Trophoblast cell (in vitro differentiated cells and primary cell): Measurements from ENCODE around the gene RAB20.

Experiments used
- DNase-seq, 2 donors: peaks; one replicate each; pipeline ENCODE4 v3.0.0-alpha.2; 2016
- H2AFZ ChIP-seq: 2 replicates; pipeline ENCODE4 v1.6.1; 2013; ENCODE audit warnings: low read length, moderate library complexity, mild to moderate bottlenecking; ENCODE audit not compliant: insufficient read depth, poor library complexity
- H2AK5ac ChIP-seq: 2 replicates; pipeline ENCODE4 v1.6.1; 2013; ENCODE audit warnings: mild to moderate bottlenecking, low read length
- H2BK120ac ChIP-seq: 2 replicates; pipeline ENCODE4 v1.6.1; 2013; ENCODE audit warnings: low read length, mild to moderate bottlenecking, moderate library complexity; ENCODE audit not compliant: insufficient read depth, poor library complexity
- H2BK12ac ChIP-seq: 2 replicates; pipeline ENCODE4 v1.6.1; 2013; ENCODE audit warnings: mild to moderate bottlenecking, low read length, moderate library complexity
- H2BK5ac ChIP-seq: 2 replicates; pipeline ENCODE4 v1.6.1; 2013; ENCODE audit warnings: low read length, low read depth, moderate library complexity, mild to moderate bottlenecking; ENCODE audit not compliant: poor library complexity
- H3K14ac ChIP-seq: 2 replicates; pipeline ENCODE4 v1.6.1; 2013; ENCODE audit warnings: mild to moderate bottlenecking, low read length
- H3K18ac ChIP-seq: 2 replicates; pipeline ENCODE4 v1.6.1; 2013; ENCODE audit warnings: mild to moderate bottlenecking, low read length
- H3K23ac ChIP-seq: 2 replicates; pipeline ENCODE4 v1.6.1; 2013; ENCODE audit warnings: low read length
- H3K27ac ChIP-seq: 2 replicates; pipeline ENCODE4 v1.5.1; 2013; ENCODE audit warnings: low read depth, mild to moderate bottlenecking, inconsistent platforms, low read length, moderate library complexity
- H3K27me3 ChIP-seq: 2 replicates; pipeline ENCODE4 v1.6.1; 2013; ENCODE audit warnings: inconsistent platforms, mild to moderate bottlenecking, low read length, moderate library complexity; ENCODE audit not compliant: insufficient read depth
- H3K36me3 ChIP-seq, 2 experiments: 1 replicate in 1 of 2; 2 replicates in 1 of 2; pipeline ENCODE4 v1.6.1; 2013; ENCODE audit warnings: low read length in 2 of 2, mild to moderate bottlenecking in 2 of 2, moderate library complexity in 1 of 2; ENCODE audit not compliant: insufficient read depth in 2 of 2, control insufficient read depth in 1 of 2
- H3K4ac ChIP-seq: 2 replicates; pipeline ENCODE4 v1.6.1; 2013; ENCODE audit warnings: low read depth, mild to moderate bottlenecking, low read length, moderate library complexity
- H3K4me1 ChIP-seq, 2 experiments: 1 replicate in 1 of 2; 2 replicates in 1 of 2; pipeline ENCODE4 v1.6.1; 2013; ENCODE audit warnings: low read length in 2 of 2, mild to moderate bottlenecking in 2 of 2, moderate library complexity in 1 of 2; ENCODE audit not compliant: insufficient read depth in 2 of 2, control insufficient read depth in 1 of 2
- H3K4me2 ChIP-seq: 2 replicates; pipeline ENCODE4 v1.6.1; 2013; ENCODE audit warnings: inconsistent platforms, mild to moderate bottlenecking, low read length, moderate library complexity
- H3K4me3 ChIP-seq: 2 replicates; pipeline ENCODE4 v1.5.1; 2013; ENCODE audit warnings: mild to moderate bottlenecking, low read depth, low read length, inconsistent platforms
- H3K79me1 ChIP-seq: one replicate; pipeline ENCODE4 v1.6.1; 2013; ENCODE audit warnings: low read length
- H3K79me2 ChIP-seq: 2 replicates; pipeline ENCODE4 v1.6.1; 2013; ENCODE audit warnings: low read length, mild to moderate bottlenecking; ENCODE audit not compliant: control insufficient read depth, insufficient read depth, poor library complexity
- H3K9ac ChIP-seq: 2 replicates; pipeline ENCODE4 v1.6.1; 2013; ENCODE audit warnings: mild to moderate bottlenecking, low read length
- H3K9me3 ChIP-seq: 2 replicates; pipeline ENCODE4 v1.6.1; 2013; ENCODE audit warnings: low read depth, mild to moderate bottlenecking, control low read depth, inconsistent platforms, low read length; ENCODE audit not compliant: insufficient read depth
- H4K12ac ChIP-seq: 2 replicates; pipeline ENCODE4 v1.6.1; 2013; ENCODE audit warnings: low read depth, mild to moderate bottlenecking, low read length, moderate library complexity
- H4K8ac ChIP-seq: 2 replicates; pipeline ENCODE4 v1.6.1; 2013; ENCODE audit warnings: low read depth, mild to moderate bottlenecking, low read length, moderate library complexity
- H4K91ac ChIP-seq: one replicate; pipeline ENCODE4 v1.6.1; 2013; ENCODE audit warnings: low read depth, mild to moderate bottlenecking, low read length, moderate library complexity
- WGBS: extraction: QIAGEN DNeasy Blood & Tissue Kit; methylation state at CpG from one replicate; pipeline ENCODE4 v1.1.7; 2013; ENCODE audit warnings: missing lambda C conversion rate; ENCODE audit not compliant: insufficient read length, insufficient coverage; ENCODE audit errors: extremely low coverage; 5-methylcytosine and 5-hydroxymethylcytosine counted together

The RAB20 gene

DNA sequence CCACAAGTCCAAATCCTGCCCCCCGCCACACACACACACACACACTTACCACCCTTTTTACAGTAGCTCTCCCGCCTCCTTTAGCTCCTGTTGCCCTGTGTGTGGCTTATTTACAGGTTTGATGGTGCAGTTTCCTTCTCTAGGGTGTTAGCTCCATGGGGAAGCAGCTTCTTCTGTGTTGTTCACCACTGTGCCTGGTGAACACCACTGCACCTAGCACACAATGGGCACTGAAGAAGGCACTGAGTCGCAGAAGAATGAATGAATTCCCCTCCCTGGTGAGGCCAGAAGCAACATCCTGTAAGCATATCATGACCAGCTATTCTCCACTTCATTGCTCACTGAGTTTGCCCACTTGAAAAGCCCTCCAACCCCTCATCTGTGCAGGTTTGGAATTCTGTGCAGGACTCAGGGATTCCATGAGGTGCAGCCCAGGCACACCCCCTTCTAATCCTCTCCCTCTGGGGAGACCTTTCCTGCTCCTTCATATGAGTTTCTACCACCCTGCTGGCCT lies 3.0 kb upstream of the RAB20 start:
- no peak overlapping the region for H3K14ac ChIP-seq
- H2AFZ ChIP-seq: no peak overlapping the region
- H3K4me1 ChIP-seq: peaks cover 14 to 23% of the 10 kb centered on the region in 2 experiments
- H2BK5ac ChIP-seq: no peak overlapping the region
- H3K23ac ChIP-seq: peak overlapping the region; percentile 54
- no peak overlapping the region for H3K27ac ChIP-seq
- H3K4ac ChIP-seq: no peak overlapping the region
- H3K9me3 ChIP-seq: peaks cover 1% of the 10 kb centered on the region
- peaks cover 0 to 1% of the 10 kb centered on the region in 2 experiments for H3K36me3 ChIP-seq
- no peak overlapping the region for H4K91ac ChIP-seq
- H4K12ac ChIP-seq: no peak overlapping the region
- WGBS: no CpG with 5 or more reads among the region's 3 CpGs
- no peaks in the 10 kb centered on the region for H3K27me3 ChIP-seq
- H2AK5ac ChIP-seq: no peak overlapping the region
- H4K8ac ChIP-seq: no peak overlapping the region
- no peak overlapping the region for H3K9ac ChIP-seq
- peaks cover 14% of the 10 kb centered on the region for H3K79me2 ChIP-seq
- no peak overlapping the region for H2BK120ac ChIP-seq
- peaks cover 25% of the 10 kb centered on the region for H3K79me1 ChIP-seq
- DNase-seq: no peak
- no peak overlapping the region for H3K4me2 ChIP-seq
- H2BK12ac ChIP-seq: no peak overlapping the region
- no peak overlapping the region for H3K18ac ChIP-seq
- no peak overlapping the region for H3K4me3 ChIP-seq

DNA sequence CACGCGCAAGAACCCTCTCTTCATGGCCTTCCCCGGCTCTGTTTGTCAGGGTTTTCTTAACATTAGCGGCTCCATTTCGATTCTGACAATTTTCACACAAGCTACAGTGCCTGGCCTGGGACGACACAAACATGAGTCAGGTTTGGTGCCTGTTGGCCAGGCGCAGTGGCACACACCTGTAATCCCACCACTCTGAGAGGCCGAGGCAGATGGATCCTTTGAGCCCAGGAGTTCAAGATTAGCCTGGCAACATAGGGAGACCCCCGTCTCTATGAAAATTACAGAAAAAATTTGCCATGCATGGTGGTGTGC lies 1.9 kb upstream of the RAB20 start:
- Histone ChIP-seq H3K79me2 (peaks cover 17% of the 10 kb centered on the region), H3K9me3 (no peaks in the 10 kb centered on the region), H4K8ac (no peak overlapping the region), H3K18ac (no peak overlapping the region), H4K12ac (no peak overlapping the region), H3K79me1 (peaks cover 22% of the 10 kb centered on the region), H2BK12ac (no peak overlapping the region), H3K27ac (no peak overlapping the region), H3K23ac (no peak overlapping the region), H4K91ac (no peak overlapping the region), H2BK5ac (no peak overlapping the region), H3K36me3 (peaks cover 0 to 4% of the 10 kb centered on the region in 2 experiments), H3K9ac (no peak overlapping the region), H2AK5ac (no peak overlapping the region), H3K4me1 (peaks cover 12 to 26% of the 10 kb centered on the region in 2 experiments), H3K4me2 (no peak overlapping the region), H2BK120ac (no peak overlapping the region), H3K14ac (no peak overlapping the region), H2AFZ (no peak overlapping the region), H3K4me3 (no peak overlapping the region), H3K27me3 (no peaks in the 10 kb centered on the region), H3K4ac (no peak overlapping the region)
- WGBS: no CpG with 5 or more reads among the region's 9 CpGs
- DNase-seq: no peak

DNA sequence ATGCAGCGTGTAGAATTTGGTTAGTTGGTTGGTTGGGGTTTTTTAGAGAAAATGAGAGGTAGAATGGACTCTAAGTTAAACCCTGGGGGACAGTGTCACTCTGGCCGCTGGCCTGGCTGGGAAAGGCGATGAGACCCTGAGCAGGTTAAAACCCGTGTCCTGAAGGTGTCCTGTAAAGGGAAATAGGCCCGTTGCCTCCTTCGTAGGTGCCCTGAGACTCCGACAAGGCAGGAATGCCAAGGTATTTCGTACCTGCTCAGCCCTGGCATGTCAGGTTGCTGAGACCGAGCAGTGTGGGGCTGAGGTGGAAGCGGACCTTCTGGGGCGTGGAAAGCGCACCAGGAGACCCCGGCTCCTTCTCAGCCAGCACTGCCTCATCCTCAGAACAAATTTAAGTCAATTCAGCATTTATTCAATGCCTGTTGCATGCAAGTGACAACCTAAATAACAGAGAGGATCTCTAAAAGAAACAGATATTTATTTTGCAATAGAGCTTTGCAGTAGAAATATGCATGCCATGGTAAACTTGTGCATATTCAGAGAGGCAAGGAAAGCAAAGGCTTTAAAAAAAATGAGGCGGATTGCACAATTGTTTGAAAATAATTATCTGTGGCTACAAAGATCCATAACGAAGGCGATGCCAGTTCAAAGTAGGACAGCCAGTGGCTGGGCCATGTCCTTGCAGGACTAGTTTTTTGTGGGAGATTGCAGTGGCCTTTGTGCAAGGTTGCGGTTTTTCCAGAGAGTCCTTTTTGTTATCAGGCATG lies 1.4 kb upstream of the RAB20 start:
- Histone ChIP-seq H3K4ac (no peak overlapping the region), H3K18ac (peak overlapping the region; percentile 48), H2AK5ac (peak overlapping the region; percentile 25), H2AFZ (peak overlapping the region; percentile 48), H3K79me2 (peaks cover 20% of the 10 kb centered on the region), H2BK120ac (peak overlapping the region; percentile 8), H3K14ac (peak overlapping the region; percentile 31), H4K8ac (peak overlapping the region; percentile 30), H3K4me3 (no peak overlapping the region), H4K91ac (peak overlapping the region; percentile 41), H3K36me3 (peaks cover 3 to 7% of the 10 kb centered on the region in 2 experiments), H3K9ac (no peak overlapping the region), H2BK5ac (peak overlapping the region; percentile 11), H3K23ac (no peak overlapping the region), H4K12ac (no peak overlapping the region), H3K9me3 (no peaks in the 10 kb centered on the region), H3K4me1 (peaks cover 12 to 25% of the 10 kb centered on the region in 2 experiments), H3K27ac (no peak overlapping the region), H3K79me1 (peaks cover 18% of the 10 kb centered on the region), H3K4me2 (peak overlapping the region; percentile 96), H3K27me3 (no peaks in the 10 kb centered on the region), H2BK12ac (peak overlapping the region; percentile 59)
- peak in 1 of 2 donors; percentile 74 for DNase-seq
- WGBS: 100% methylated on average over 1 of the region's 17 CpGs

DNA sequence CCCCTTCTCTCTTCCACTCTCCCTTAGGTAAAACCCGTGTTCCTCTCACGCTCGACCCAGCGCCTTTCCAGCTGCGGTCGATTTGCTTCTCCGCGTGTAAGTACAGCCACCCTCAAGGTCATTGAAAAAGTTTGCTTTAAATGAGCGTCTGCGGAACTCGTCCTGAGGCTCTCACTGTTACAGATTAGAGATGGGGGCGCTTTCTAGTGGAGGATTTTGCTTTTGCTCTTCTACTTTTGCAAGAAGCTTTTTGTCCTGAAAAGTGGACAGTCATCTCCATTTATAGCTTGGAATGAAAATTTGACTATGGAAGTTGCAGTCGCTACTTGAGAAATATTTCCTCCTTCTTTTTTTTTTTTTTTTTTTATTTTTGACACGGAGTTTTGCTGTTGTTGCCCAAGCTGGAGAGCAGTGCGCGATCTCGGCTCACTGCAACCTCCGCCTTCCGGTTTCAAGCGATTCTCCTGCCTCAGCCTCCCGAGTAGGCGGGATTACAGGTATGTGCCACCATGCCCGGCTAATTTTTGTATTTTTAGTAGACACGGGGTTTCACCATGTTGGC lies 595 bp upstream of the RAB20 start:
- no peak overlapping the region for H2AK5ac ChIP-seq
- H3K36me3 ChIP-seq: peaks cover 7 to 11% of the 10 kb centered on the region in 2 experiments
- H2BK12ac ChIP-seq: peak overlapping the region; percentile 93
- H3K14ac ChIP-seq: peak overlapping the region; percentile 77
- peak overlapping the region; percentile 87 for H4K91ac ChIP-seq
- peak overlapping the region; percentile 84 for H3K9ac ChIP-seq
- no CpG with 5 or more reads among the region's 24 CpGs for WGBS
- peak overlapping the region; percentile 93 for H3K4ac ChIP-seq
- H2AFZ ChIP-seq: peak overlapping the region; percentile 69
- peak overlapping the region; percentile 75 for H4K8ac ChIP-seq
- H2BK5ac ChIP-seq: peak overlapping the region; percentile 90
- H3K27ac ChIP-seq: peak overlapping the region; percentile 90
- H2BK120ac ChIP-seq: peak overlapping the region; percentile 95
- no peak overlapping the region for H3K23ac ChIP-seq
- H3K18ac ChIP-seq: peak overlapping the region; percentile 84
- peaks cover 14% of the 10 kb centered on the region for H3K79me1 ChIP-seq
- peak overlapping the region; percentile 74 for H3K4me3 ChIP-seq
- H3K9me3 ChIP-seq: peaks cover 2% of the 10 kb centered on the region
- peaks cover 7 to 20% of the 10 kb centered on the region in 2 experiments for H3K4me1 ChIP-seq
- no peak for DNase-seq
- peaks cover 24% of the 10 kb centered on the region for H3K79me2 ChIP-seq
- H3K4me2 ChIP-seq: peak overlapping the region; percentile 96
- H3K27me3 ChIP-seq: no peaks in the 10 kb centered on the region
- H4K12ac ChIP-seq: no peak overlapping the region
